Liver (tissue), 9 donors: Measurements from ENCODE around the gene OTOP3. TPM values are rescaled to one million over a fixed set of nuclear protein-coding genes. Genes with fewer than 3 reads are reported as not detected.

Source experiments
- DNase-seq: peaks from one replicate; pipeline ENCODE4 v3.0.0-alpha.2; 2017; ENCODE audit warnings: low spot score
- H3K27ac ChIP-seq, 2 donors: one replicate each; pipeline ENCODE4 v1.7.0; 2013; ENCODE audit warnings: inconsistent platforms in 2 of 2, low read length in 2 of 2, control low read depth in 1 of 2, low read depth in 1 of 2, mild to moderate bottlenecking in 1 of 2
- H3K27me3 ChIP-seq, 4 donors: one replicate each; pipeline versions ENCODE4 v1.6.1 to v1.7.0; 2013; ENCODE audit warnings: low read length in 3 of 4, inconsistent platforms in 1 of 4, mild to moderate bottlenecking in 1 of 4, moderate library complexity in 1 of 4; ENCODE audit not compliant: control insufficient read depth in 4 of 4, insufficient read depth in 4 of 4
- H3K36me3 ChIP-seq, 4 donors: one replicate each; pipeline versions ENCODE4 v1.6.1 to v1.7.0; 2013; ENCODE audit warnings: low read length in 3 of 4, mild to moderate bottlenecking in 3 of 4, low read depth in 1 of 4, moderate library complexity in 1 of 4; ENCODE audit not compliant: control insufficient read depth in 4 of 4, insufficient read depth in 3 of 4
- H3K4me1 ChIP-seq, 4 donors: one replicate each; pipeline versions ENCODE4 v1.6.1 to v1.7.0; 2013; ENCODE audit warnings: low read length in 3 of 4, mild to moderate bottlenecking in 3 of 4, moderate library complexity in 1 of 4; ENCODE audit not compliant: control insufficient read depth in 4 of 4, insufficient read depth in 4 of 4
- H3K4me3 ChIP-seq, 3 donors: one replicate each; pipeline versions ENCODE4 v1.6.1 to v1.7.0; 2013; ENCODE audit warnings: low read length in 3 of 3, control low read depth in 1 of 3, low read depth in 1 of 3, mild to moderate bottlenecking in 1 of 3
- H3K9ac ChIP-seq, 2 donors: one replicate each; pipeline ENCODE4 v1.7.0; 2013; ENCODE audit warnings: low read length in 2 of 2, mild to moderate bottlenecking in 2 of 2, moderate library complexity in 2 of 2, control low read depth in 1 of 2, low read depth in 1 of 2
- H3K9me3 ChIP-seq, 4 donors: one replicate each; pipeline versions ENCODE4 v1.6.1 to v1.7.0; 2013; ENCODE audit warnings: low read length in 3 of 4; ENCODE audit not compliant: control insufficient read depth in 4 of 4
- CTCF ChIP-seq: fragments of 150-350 bp; IDR thresholded peaks from 2 replicates; pipeline ENCODE4 v1.5.1; 2017; ENCODE audit warnings: improper control_type of control experiment, low read depth, low read length; ENCODE audit not compliant: missing input control
- EGR1 ChIP-seq, 2 donors: IDR thresholded peaks; 2 replicates each; pipeline ENCODE4 v1.6.1; 2016 to 2018; ENCODE audit warnings: antibody characterized with exemption in 2 of 2, low read depth in 2 of 2
- FOXA2 ChIP-seq: IDR thresholded peaks from 2 replicates; pipeline ENCODE4 v1.6.1; 2016; ENCODE audit warnings: antibody characterized with exemption
- GABPA ChIP-seq, 2 donors: IDR thresholded peaks in 1 of 2; conservative IDR thresholded peaks in 1 of 2; 2 replicates each; pipeline ENCODE4 v1.6.1; 2016; ENCODE audit warnings: antibody characterized with exemption in 2 of 2, mild to moderate bottlenecking in 1 of 2, moderate library complexity in 1 of 2
- HNF4A ChIP-seq, 2 donors: conservative IDR thresholded peaks; 2 replicates each; pipeline ENCODE4 v1.6.1; 2016; ENCODE audit warnings: antibody characterized with exemption in 2 of 2, mild to moderate bottlenecking in 2 of 2
- NR2F2 ChIP-seq: IDR thresholded peaks from 2 replicates; pipeline ENCODE4 v1.6.1; 2016; ENCODE audit warnings: antibody characterized with exemption
- RAD21 ChIP-seq, 2 donors: IDR thresholded peaks; 2 replicates each; pipeline ENCODE4 v1.6.1; 2016; ENCODE audit warnings: antibody characterized with exemption in 2 of 2, mild to moderate bottlenecking in 2 of 2
- RXRA ChIP-seq, 2 donors: IDR thresholded peaks; 2 replicates each; pipeline ENCODE4 v1.6.1; 2017 to 2018; ENCODE audit warnings: antibody characterized with exemption in 2 of 2, mild to moderate bottlenecking in 1 of 2
- SP1 ChIP-seq: IDR thresholded peaks from 2 replicates; pipeline ENCODE4 v1.6.1; 2018; ENCODE audit warnings: antibody characterized with exemption, mild to moderate bottlenecking
- TAF1 ChIP-seq: conservative IDR thresholded peaks from 2 replicates; pipeline ENCODE4 v1.6.1; 2016; ENCODE audit warnings: antibody characterized with exemption, mild to moderate bottlenecking
- YY1 ChIP-seq: IDR thresholded peaks from 2 replicates; pipeline ENCODE4 v1.6.1; 2016; ENCODE audit warnings: antibody characterized with exemption, mild to moderate bottlenecking
- WGBS: extraction: QIAGEN DNeasy Blood & Tissue Kit; methylation state at CpG from one replicate; pipeline ENCODE4 v1.1.7; 2013; 5-methylcytosine and 5-hydroxymethylcytosine counted together
- polyA plus RNA-seq, 2 donors: library from polyadenylated mRNA; stranded (reverse) in 1 of 2; unstranded in 1 of 2; fragments of 200-250 nt in 1 of 2; fragments of >200 nt in 1 of 2; fragmentation: Nextera tagmentation in 1 of 2; extraction: Ambion mirVana in 1 of 2; gene quantifications; one replicate each; pipeline versions ENCODE4 v1.2.1 to v1.2.3, GENCODE V29; 2013 to 2015
- total RNA-seq, 2 donors: library from RNA; depleted of rRNA; stranded (reverse); fragments of >200 nt; gene quantifications; one replicate each; pipeline ENCODE4 v1.2.3, GENCODE V29; 2014
- TF ChIP-seq, protein P1 (sequence below): IDR thresholded peaks from 2 replicates; pipeline ENCODE4 v1.6.1; 2016; ENCODE audit warnings: antibody characterized with exemption
- TF ChIP-seq, protein P2 (sequence below): IDR thresholded peaks from 2 replicates; pipeline ENCODE4 v1.6.1; 2016; ENCODE audit warnings: antibody characterized with exemption
- TF ChIP-seq, protein P3 (sequence below): IDR thresholded peaks from 2 replicates; pipeline ENCODE4 v1.6.1; 2016; ENCODE audit warnings: antibody characterized with exemption
- donor health status: healthy.
- donor health status: healthy.
- donor health status: healthy.
- donor health status: healthy.
- donor health status: healthy.

The OTOP3 gene
- total and polyA plus RNA-seq, 4 donors: not detected

- no peaks in the 10 kb centered on the region for H3K9me3 ChIP-seq
- WGBS: 7% methylated on average over 59 of the region's 59 CpGs
- DNase-seq: peak; percentile 80
- peaks cover 2 to 8% (median 6%) of the 10 kb centered on the region in 4 donors for H3K4me1 ChIP-seq
- H3K36me3 ChIP-seq: no peaks in the 10 kb centered on the region
- no peak overlapping the region for H3K9ac ChIP-seq
- no peak overlapping the region for H3K27ac ChIP-seq
- H3K27me3 ChIP-seq: peaks cover 2 to 10% (median 5%) of the 10 kb centered on the region in 4 donors
- H3K4me3 ChIP-seq: peak overlapping the region in 1 of 3 donors; percentile 32
- no peak for TF ChIP-seq SP1
- peak in 1 of 2 donors; percentile 54 for TF ChIP-seq HNF4A (conservative IDR thresholded peaks at IDR 0.05)
- peak; percentile 61 for TF ChIP-seq CTCF
- peak in 1 of 2 donors; percentile 74 for TF ChIP-seq RAD21 (IDR thresholded peaks at IDR 0.05)
- no peak for TF ChIP-seq RXRA (IDR thresholded peaks at IDR 0.05)
- TF ChIP-seq, protein P1, sequence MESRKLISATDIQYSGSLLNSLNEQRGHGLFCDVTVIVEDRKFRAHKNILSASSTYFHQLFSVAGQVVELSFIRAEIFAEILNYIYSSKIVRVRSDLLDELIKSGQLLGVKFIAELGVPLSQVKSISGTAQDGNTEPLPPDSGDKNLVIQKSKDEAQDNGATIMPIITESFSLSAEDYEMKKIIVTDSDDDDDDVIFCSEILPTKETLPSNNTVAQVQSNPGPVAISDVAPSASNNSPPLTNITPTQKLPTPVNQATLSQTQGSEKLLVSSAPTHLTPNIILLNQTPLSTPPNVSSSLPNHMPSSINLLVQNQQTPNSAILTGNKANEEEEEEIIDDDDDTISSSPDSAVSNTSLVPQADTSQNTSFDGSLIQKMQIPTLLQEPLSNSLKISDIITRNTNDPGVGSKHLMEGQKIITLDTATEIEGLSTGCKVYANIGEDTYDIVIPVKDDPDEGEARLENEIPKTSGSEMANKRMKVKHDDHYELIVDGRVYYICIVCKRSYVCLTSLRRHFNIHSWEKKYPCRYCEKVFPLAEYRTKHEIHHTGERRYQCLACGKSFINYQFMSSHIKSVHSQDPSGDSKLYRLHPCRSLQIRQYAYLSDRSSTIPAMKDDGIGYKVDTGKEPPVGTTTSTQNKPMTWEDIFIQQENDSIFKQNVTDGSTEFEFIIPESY: no peak
- TF ChIP-seq GABPA (IDR thresholded peaks at IDR 0.05 in 1 of 2, conservative IDR thresholded peaks at IDR 0.05 in 1 of 2): no peak
Measured at GRCh38 chr17:74923538-74924249, 12.0 kb upstream of the OTOP3 start.

- H3K27ac ChIP-seq: no peak within 1 kb of the TSS
- WGBS: 6% methylated on average over 54 of the region's 54 CpGs
- no peaks in the 10 kb centered on the region for H3K36me3 ChIP-seq
- TF ChIP-seq, protein P2, sequence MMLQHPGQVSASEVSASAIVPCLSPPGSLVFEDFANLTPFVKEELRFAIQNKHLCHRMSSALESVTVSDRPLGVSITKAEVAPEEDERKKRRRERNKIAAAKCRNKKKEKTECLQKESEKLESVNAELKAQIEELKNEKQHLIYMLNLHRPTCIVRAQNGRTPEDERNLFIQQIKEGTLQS: no peak
- TF ChIP-seq YY1: no peak
- no peak for TF ChIP-seq HNF4A (conservative IDR thresholded peaks at IDR 0.05)
- TF ChIP-seq CTCF: no peak
- TF ChIP-seq, protein P3, sequence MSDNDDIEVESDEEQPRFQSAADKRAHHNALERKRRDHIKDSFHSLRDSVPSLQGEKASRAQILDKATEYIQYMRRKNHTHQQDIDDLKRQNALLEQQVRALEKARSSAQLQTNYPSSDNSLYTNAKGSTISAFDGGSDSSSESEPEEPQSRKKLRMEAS: no peak
- no peak for TF ChIP-seq NR2F2
- no peak for TF ChIP-seq TAF1
- TF ChIP-seq, protein P1: no peak
- no peak for TF ChIP-seq FOXA2
- no peak for TF ChIP-seq GABPA (IDR thresholded peaks at IDR 0.05 in 1 of 2, conservative IDR thresholded peaks at IDR 0.05 in 1 of 2)
- TF ChIP-seq EGR1 (IDR thresholded peaks at IDR 0.05; ENCODE audit: low read depth in 2 of 2): no peak
- DNase-seq: no peak
- H3K4me1 ChIP-seq: peaks cover 2 to 8% (median 6%) of the 10 kb centered on the region in 4 donors
- peak within 1 kb of the TSS in 1 of 3 donors; percentile 32 for H3K4me3 ChIP-seq
- H3K27me3 ChIP-seq: peaks cover 2 to 12% (median 5%) of the 10 kb centered on the region in 4 donors
- H3K9me3 ChIP-seq: no peaks in the 10 kb centered on the region
- H3K9ac ChIP-seq: no peak within 1 kb of the TSS
Measured at GRCh38 chr17:74924250-74924948, 11.3 kb upstream of the OTOP3 start, which contains the start of gene OTOP2. Gene OTOP2, plus strand, starts transcription at chr17:74924273. Its CDS starts 360 bp downstream, at chr17:74924633.
